Right ventricle myocardium inferior (tissue), 1 donor: ENCODE results near the gene PSMA6. TPM values are rescaled to one million over a fixed set of nuclear protein-coding genes. Genes with fewer than 3 reads are reported as not detected.
"Not testable (repeated sequence)": the region's sequence is repeated elsewhere in the genome, so short reads cannot be mapped to it uniquely, and the experiment has no call there.

Experiments
- ATAC-seq: fragments of 200-7000 bp; cut with Tn5 transposase; one replicate; pipeline ENCODE4 v1.9.1; 2020; ENCODE audit warnings: mild to moderate bottlenecking, moderate library complexity
- DNase-seq: peaks from one replicate; pipeline ENCODE4 v3.0.0; 2021; ENCODE audit errors: missing footprints
- intact Hi-C: fragments of 100-400 bp; cut with DNase I; formaldehyde crosslinking; loops from one replicate; pipeline ENCODE4 v1.11.0; 2022
- long read RNA-seq: library from polyadenylated mRNA; unstranded; transcript quantifications from one replicate; pipeline ENCODE4 v2.0.0, GENCODE V29; 2021
- total RNA-seq: library from RNA; stranded (reverse); fragmentation: NEBNext Ultra II Directional; extraction: Animal tissue kit (Norgen Biotek cat#: 25700); gene quantifications from one replicate; pipeline ENCODE4 v1.2.1, GENCODE V29; 2021
- donor health status: DM: no; HTN: yes; CAD: no; lungs with severe emphysema.

Gene PSMA6
- total RNA-seq = 195 TPM
- long read RNA-seq, transcript PSMA6-201 (7 exons, 1,029 nt) = major isoform, 81 of 82 reads
- long read RNA-seq, partial matches to known transcripts = 0 of 82 reads
- long read RNA-seq, other reads (novel, unspliced or antisense) = 0 of 82 reads

DNA sequence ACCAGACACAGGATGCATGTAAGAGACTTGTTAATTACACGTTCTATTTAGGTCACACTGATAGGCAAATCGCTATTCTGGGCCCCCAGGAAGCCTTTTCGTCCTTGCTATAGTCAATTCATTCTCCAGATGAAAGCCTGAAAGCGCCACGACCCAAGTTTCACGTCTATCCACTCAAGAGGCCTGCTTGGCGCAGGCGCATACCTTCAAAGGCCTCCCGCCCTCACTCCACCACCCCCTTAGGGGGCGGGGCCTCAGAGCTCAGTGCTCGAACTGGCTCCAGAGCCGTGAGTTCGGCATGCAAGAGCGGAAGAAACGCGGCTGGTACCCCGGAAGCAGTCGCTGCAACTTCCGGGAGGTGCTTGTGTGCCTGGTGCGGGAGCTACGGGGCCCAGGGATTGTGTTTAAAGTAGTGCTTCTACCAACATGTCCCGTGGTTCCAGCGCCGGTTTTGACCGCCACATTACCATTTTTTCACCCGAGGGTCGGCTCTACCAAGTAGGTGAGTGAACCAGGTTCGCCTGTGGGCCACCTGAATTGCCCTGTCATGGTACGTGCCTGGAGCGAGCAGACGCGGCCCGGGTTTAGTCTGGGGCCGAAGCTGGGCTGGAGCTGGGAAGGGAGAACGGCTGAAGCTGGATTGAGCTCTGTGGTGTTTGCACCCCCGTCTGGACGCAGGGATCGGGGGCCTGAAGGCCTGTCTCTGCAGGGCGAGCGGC lies at the start of gene PSMA6:
TSS of gene PSMA6 (plus strand) at position 332 of the 719 bp plus-strand sequence. CDS start at position 427, 95 bp downstream.
- peak; percentile 100 for DNase-seq
- ATAC-seq = peak; percentile 100
- intact Hi-C loops = loop anchor here (1.0 to 5.0 kb wide), 4 partner anchors 49 to 170 kb away; partner anchors contain the start of genes PPP2R3C and PRORP

DNA sequence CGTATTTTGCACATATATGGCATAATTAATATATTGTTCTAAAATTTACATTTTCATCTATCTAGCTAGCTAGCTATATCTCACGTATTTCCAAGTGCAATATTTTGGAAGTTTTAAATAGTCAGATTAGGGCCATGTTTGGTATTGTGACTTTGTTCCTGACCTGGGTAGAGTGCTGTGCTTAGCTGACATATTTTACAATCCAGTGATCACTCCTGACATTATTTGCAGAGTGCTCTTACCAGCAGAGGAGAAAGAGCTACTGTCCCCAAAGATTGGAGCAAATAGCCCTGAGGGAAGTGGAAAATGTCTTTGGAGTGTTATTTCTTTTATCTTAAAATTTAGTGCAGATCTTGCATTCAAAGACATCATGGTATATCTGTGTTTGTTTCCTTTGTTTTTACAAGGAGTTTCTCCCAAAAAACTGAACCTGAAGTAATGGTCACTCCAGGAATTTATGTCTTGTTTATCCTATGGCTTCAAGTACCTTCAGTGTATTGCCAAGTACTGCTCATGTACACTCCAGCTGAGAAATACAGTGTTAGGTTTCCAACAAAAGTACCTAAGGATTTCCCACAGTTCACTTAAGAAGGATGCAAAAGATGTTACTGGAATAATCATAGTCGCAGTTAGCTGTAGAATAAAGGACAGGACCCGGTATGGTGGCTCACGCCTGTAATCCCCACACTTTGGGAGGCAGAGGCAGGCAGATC lies 49.4 kb upstream of the PSMA6 start:
- intact Hi-C loops = no loop called here
- no peak for DNase-seq
- no peak for ATAC-seq

- ATAC-seq = no peak
- intact Hi-C loops = no loop called here
- no peak for DNase-seq
Observed at GRCh38 chr14:35243956-35244355, 48.2 kb upstream of the PSMA6 start.

GRCh38 chr14:35244542-35244941 lies 47.6 kb upstream of the PSMA6 start:
- DNase-seq (no peak), ATAC-seq (no peak)
- intact Hi-C loops = no loop called here

DNA sequence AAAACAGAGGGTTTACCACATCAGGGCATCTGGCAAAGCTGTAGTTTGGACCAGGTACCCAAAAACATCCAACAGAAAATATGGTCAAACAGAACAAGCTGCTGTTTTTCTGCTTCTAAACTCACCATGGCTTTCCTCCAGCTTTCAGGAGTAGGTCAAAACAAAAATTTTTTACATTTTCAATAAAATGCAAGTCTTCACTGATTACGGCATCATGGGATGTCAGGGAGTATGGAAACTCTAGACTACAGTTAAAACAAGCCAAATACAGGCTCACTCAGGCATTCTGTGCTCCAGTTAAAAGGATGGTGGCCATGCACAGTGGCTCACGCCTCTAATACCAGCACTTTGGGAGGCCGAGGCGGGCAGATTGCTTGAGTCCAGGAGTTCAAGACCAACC lies 47.1 kb upstream of the PSMA6 start:
- intact Hi-C loops = no loop called here
- ATAC-seq = no peak

DNA sequence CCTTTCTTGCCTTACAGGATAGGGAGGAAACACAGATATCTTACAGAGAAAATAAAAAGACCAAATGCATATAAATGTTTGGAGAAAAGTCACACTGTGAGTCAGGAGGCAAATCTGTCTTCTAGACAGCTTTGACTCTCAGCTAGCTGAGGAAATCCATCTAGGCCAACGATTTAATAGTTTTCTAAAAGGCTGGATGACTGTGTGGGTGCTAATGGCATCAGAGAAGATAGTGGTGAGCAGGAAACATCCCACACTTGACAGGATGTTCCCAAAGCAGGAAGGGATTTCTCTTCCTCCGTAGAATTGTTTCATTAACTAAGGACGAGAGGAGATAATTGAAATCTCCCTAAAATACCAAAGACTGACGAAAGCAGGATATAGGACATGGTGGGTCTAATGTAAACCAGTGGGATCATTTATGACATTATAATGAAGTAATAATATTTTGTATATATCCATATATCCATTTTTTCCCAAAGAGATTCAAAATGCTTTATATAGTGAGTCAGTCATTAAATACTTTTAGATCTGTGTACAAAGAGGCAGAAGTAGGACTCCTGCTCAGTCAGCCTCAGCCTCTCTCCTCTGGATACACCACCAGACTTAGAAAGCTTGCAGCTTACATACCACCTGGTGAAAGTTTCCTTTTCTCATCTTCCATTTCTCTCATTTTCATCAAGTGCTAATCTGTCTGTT lies 44.3 kb upstream of the PSMA6 start:
- ATAC-seq = no peak

More for the DNA sequence above, 47.1 kb upstream of the PSMA6 start:
- no peak for DNase-seq

DNA sequence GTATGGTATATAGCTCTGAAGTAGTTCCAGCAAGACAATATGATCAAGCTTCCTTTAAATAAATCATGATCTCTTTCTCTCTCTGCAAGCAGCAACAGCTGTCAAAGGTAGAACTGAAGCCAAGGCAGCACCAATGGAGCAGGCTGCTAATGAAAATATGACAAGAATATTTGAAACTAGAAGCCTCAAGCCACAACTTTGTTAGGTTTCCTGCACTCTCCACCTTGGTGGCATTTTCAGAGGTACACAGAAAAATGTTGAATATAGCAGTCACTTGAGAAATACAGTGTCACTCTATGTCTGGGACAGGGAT lies 43.8 kb upstream of the PSMA6 start:
- ATAC-seq (no peak), DNase-seq (no peak)
- intact Hi-C loops = no loop called here

More for the DNA sequence above, 44.3 kb upstream of the PSMA6 start:
- intact Hi-C loops = no loop called here
- DNase-seq = no peak

- intact Hi-C loops = no loop called here
- ATAC-seq (no peak), DNase-seq (no peak)
Observed at GRCh38 chr14:35250319-35250718, 41.9 kb upstream of the PSMA6 start.

DNA sequence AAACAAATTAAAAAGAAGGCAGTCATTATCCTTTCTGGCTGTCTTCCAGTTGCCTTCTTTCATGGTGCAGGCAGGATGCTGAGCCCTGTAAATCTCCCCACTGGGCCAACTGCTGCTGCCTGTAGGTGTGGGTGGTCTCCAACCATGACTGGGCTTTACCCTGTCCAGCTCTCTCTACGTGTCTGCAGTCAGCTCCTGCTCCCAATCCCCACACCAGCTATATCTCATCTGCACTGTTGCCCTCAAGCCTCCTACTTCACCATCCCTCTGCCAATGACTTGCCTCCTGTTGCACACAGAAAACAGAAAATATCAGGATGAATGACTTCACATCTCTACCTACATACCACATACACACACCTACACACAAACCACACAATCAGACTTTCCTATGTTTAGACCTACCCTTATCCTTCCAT lies 39.7 kb upstream of the PSMA6 start:
- DNase-seq = no peak
- no peak for ATAC-seq
- intact Hi-C loops = no loop called here

DNA sequence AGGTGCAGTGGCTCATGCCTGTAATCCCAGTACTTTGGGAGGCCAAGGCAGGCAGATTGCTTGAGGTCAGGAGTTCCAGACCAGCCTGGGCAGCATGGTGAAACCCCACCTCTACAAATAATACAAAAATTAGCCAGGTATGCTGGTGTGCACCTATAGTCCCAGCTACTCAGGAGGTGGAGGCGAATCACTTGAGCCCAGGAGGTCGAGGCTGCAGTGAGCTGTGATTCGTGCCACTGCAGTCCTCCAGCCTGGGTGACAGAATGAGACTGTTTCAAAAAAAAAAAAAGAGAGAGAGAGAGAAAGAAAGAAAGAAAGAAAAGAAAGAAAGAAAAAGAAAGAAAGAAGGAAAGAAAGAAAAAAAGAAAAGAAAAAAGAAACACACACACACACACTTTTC lies 39.1 kb upstream of the PSMA6 start:
- DNase-seq, ATAC-seq, intact Hi-C loops: not testable (repeated sequence)

- DNase-seq, ATAC-seq, intact Hi-C loops: not testable (repeated sequence)
Observed at GRCh38 chr14:35254034-35254622, 38.1 kb upstream of the PSMA6 start.

DNA sequence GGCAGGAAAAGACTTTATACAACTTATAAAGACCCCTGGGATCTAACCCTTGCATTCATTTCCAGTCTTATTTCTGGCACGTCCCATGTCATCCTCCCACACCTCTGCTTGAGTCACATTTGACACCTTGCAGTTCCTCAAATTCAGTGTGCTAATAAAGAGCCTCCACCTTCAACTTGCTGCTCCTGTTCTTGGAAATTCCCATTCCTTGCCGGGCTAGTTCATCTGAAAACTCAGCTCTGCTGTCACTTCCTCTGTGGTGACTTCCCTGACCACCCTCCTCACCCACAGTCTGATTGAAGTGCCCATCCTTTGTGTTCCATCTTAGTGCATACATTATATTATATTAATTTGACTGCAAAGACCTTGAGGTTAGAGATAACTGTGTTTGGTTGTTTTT lies 37.4 kb upstream of the PSMA6 start:
- ATAC-seq (no peak), DNase-seq (no peak)
- intact Hi-C loops = no loop called here

DNA sequence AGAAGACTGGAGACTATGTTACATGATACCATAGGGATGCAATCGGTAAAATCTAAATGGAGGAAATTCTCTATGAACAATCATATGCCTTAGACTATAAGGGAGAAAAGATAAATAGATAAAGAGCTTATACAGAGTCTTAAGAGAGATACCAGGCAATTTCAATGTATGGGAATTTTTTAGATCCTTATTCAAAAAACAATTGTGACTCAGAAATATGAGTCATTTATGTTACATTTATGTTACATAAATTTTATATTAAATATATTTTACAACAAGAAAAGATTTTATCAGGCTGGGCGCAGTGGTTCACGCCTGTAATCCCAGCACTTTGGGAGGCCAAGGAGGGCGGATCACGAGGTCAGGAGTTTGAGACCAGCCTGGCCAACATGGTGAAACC lies 36.5 kb upstream of the PSMA6 start:
- no peak for DNase-seq
- ATAC-seq = no peak
- intact Hi-C loops = no loop called here

DNA sequence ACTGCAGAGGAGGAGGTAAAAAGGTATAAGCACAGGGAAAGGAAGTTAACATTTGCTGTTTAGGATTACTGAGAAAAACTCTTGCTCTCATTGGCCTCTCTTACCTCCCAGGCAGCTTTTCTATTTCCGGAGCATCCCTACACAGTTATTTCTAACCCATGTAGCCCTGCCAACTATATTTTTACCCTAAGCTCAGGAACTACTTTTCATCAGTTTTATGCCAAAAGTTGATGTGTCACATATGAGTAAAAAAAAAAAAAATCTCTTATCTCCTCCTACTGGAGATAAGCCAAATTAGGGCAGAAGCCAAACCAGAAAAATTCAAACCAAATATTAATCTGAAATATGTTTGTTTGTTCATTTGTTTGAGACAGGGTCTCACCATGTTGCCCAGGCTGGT lies 34.4 kb upstream of the PSMA6 start:
- ATAC-seq (no peak), DNase-seq (no peak)
- intact Hi-C loops = no loop called here

DNA sequence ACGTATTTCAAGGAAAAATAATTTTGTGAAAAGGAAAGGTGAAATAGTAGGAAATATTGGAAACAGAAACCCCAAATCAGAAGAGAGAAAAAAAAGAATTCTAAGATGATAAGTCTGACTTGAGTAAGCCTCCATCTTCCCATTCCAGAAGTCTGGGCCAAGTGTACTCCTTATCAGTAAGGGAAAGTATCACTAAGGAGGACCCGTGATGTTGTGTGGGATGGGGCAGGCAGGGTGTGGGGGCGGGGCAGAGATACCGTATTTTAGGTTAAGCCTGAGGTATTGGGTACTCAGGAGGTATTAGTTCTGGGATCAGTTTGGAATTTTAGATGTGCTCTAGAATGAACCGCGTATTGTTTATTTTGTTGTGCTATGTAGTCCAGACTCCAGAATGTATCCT lies 33.8 kb upstream of the PSMA6 start:
- ATAC-seq = no peak
- DNase-seq = no peak
- intact Hi-C loops = no loop called here

GRCh38 chr14:35261774-35262173 lies 30.4 kb upstream of the PSMA6 start:
- DNase-seq = no peak
- no peak for ATAC-seq
- intact Hi-C loops = loop anchor here (2.0 kb wide), 2 partner anchors 145 to 151 kb away; no protein-coding TSS in a partner anchor

GRCh38 chr14:35262436-35262835 lies 29.7 kb upstream of the PSMA6 start:
- DNase-seq (no peak), ATAC-seq (no peak)
- intact Hi-C loops = loop anchor here (2.0 kb wide), 1 partner anchor 144 kb away; no protein-coding TSS in a partner anchor

DNA sequence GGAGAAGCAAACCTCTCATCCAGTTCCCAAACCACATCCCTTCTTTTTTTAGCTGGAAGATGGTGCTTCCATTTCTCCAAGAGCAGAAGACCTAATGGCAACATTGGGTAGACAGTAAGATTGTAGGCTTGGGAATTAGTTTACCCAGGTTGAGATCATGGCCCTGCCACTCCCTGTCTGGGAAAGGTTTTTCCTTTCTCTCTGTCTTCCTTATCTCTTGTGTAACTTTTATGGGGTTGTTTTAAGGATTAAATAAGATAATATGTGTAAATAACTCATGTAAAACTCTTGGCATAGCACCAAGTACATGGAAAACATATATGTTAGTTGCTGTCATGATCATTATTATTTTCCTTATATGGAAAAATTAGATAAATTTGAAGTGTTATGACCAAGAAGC lies 23.2 kb upstream of the PSMA6 start:
- ATAC-seq (no peak), DNase-seq (no peak)
- intact Hi-C loops = no loop called here

DNA sequence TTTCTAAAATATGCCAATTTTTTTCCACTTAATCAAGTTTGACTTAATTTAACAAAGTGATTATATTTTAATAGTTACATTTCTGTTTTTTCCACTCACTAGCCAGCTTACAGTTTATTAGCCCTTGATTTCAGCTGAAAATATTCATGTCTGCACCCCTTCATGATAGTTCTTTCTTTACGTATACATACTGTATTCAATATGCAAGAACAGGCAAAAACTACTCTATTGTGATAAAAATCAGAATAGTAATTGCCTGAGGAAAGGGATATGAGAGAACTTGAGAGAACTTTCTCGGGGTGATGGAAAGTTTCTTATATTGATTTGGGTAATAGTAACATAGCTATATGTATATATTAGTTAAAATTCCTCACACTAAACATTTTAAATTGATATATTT lies 17.4 kb upstream of the PSMA6 start:
- intact Hi-C loops = no loop called here
- no peak for ATAC-seq
- no peak for DNase-seq
